Measurements from ENCODE around the gene PDE1A. TPM values are rescaled to one million over a fixed set of nuclear protein-coding genes. Genes with fewer than 3 reads are reported as not detected.
A peak's percentile ranks its signal among the peaks of the same experiment; 100 is the strongest.
"Not testable (repeated sequence)": the region's sequence is repeated elsewhere in the genome, so short reads cannot be mapped to it uniquely, and the experiment has no call there.

The PDE1A gene
- polyA plus RNA-seq, 4 donors = 16.0 to 34.5 (median 26.1) TPM

DNA sequence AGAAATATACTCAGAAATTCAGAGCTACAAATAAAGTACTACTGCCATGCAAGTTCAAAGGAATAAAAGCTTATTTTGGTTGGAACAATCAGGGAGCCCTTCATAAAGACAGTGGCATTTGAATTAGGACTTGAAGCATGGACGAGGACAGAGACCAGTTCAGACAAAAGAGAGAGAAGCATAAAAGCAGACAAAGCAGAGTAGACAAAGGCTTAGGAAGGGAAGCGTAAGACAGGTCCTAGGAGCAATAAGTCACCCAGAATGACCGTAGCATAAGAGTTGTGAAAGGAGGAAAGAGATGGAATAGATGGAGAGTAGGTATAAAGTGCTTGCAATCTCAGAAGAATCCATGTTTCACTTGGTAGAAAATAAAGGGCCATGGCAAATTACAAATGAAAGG, 14.0 kb downstream of the PDE1A start:
- DNase-seq (ENCODE audit: low read depth in 4 of 4, low spot score in 3 of 4) = no peak

DNA sequence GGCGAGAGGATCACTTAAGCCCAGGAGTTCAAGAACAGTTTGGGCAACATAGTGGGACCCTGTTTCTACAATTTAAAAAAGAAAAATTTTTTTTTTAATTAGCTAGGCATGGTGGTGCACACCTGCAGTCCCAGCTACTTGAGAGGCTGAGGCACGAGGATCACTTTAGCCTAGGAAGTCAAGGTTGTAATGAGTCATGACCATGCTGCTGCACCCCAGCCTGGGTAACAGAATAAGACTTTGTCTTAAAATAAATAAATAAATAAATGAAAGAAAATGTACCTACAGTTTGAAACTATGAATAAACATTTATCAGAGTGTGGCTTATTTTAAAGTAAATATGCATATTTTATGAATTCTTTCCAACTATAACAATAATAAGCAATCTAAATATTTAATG, 16.7 kb downstream of the PDE1A start:
- no peak for DNase-seq (ENCODE audit: low read depth in 4 of 4, low spot score in 3 of 4)

DNA sequence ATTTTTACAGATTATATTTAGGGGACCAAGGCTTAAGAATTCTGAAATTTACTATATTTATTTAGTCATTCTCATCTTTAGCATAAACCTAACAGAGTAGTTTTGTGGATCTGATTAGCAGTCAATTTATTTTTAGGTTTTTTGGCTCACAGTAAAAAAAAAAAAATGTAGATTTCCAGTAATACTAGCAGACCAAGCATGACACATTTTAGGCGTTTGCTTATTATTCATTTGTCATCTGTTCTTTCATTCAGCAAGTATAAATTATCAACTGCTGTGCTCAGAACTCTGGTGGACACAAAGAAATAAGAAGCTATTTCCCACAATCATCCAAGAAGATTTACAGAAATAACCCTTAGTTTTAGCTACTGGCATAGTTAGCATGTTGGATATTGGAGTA, 20.6 kb downstream of the PDE1A start:
- DNase-seq (ENCODE audit: low read depth in 4 of 4, low spot score in 3 of 4) = no peak

DNA sequence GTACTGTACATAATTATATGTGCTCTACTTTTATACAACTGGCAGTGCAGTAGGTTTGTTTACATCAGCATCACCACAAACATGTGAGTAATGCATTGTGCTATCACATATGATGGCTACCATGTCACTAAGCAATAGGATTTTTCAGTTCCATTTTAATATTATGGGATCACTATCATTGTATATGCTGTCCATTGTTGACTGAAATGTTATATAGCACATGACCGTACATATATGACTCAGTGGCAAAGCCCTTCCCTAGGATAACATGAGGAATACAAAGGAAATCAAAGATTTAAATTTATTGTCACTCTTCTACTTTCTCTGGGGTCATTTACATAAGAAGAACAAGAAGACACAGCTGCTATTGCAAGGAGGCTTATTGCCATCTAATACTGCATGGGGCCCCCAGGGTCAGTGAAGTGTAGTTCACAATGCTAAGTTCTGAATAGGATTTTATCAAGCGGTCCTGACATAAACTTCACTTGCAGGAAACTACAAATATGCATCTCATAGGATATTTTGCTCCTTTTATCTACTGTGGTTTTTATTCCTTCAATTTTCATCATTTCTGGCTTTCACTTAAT, 21.8 kb downstream of the PDE1A start:
- no peak for DNase-seq (ENCODE audit: low read depth in 4 of 4, low spot score in 3 of 4)

DNA sequence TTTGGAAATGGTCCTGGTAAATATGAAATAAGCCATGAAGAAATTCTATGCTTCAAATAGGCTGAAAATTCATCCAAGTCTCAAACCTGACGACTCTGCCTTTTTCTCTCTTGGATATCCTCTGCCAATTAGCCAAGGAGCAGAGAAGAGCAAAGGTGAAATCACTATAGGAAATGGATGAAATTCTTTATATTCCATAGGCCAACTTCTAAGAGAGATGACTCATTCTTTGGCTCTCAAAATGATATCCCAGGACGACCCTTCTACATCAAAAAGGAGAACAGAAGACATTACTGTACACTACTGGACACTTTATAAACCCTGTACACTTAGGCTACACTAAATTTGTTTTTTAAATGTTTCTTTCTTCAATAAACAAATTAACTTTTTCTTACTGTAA, 22.7 kb downstream of the PDE1A start:
- DNase-seq (ENCODE audit: low read depth in 4 of 4, low spot score in 3 of 4) = no peak

DNA sequence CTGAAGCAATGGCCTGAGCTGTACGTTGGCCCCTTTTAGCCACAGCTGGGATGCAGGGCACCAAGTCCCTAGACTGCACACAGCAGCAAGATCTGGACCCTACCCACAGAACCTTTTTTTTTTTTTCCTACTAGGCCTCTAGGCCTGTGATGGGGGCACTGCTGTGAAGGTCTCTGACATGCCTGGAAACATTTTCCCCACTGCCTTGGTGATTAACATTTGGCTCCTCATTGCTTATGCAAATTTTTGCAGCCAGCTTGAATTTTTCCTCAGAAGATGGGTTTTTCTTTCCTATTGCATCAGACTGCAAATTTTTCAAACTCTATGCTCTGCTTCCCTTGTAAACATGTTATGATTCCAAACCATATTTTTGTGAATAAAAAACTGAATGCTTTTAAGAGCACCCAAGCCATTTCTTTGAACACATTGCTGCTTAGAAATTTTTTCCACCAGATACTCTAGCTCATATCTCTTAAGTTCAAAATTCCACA, 33.5 kb downstream of the PDE1A start:
- DNase-seq (ENCODE audit: low read depth in 4 of 4, low spot score in 3 of 4) = no peak

DNA sequence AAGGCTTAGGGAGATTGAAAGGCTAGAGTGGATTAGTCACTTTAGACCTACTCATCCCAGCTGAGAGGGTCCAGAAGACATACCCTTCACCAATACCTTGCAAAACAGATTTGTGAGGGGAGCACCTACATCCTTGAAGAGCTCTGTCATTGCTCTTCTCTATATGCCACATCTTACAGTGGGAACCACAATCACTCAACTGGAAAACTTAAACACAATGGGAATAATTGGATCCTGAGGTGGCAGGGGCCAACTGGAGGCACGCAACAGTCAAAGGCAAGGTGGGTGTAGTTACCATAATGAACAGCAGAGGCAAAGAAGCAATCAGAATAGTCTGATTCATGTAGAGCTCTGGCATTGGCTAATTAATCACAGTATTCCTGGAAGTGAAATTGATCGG, 35.4 kb downstream of the PDE1A start:
- DNase-seq (ENCODE audit: low read depth in 4 of 4, low spot score in 3 of 4) = no peak

DNA sequence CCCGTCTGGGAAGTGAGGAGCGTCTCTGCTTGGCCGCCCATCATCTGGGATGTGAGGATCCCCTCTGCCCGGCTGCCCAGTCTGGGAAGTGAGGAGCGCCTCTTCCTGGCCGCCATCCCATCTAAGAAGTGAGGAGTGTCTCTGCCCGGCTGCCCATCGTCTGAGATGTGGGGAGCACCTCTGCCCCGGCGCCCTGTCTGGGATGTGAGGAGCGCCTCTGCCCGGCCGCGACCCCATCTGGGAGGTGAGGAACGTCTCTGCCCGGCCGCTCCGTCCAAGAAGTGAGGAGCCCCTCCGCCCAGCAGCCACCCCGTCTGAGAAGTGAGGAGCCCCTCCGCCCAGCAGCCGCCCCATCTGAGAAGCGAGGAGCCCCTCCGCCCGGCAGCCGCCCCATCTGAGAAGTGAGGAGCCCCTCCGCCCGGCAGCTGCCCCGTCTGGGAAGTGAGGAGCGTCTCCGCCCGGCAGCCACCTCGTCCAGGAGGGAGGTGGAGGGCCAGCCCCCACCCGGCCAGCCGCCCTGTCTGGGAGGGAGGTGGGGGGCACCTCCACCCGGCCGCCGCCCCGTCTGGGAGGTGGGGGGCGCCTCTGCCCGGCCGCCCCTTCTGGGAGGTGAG, 40.5 kb downstream of the PDE1A start:
- DNase-seq (ENCODE audit: low read depth in 4 of 4, low spot score in 3 of 4) = not testable (repeated sequence)

DNA sequence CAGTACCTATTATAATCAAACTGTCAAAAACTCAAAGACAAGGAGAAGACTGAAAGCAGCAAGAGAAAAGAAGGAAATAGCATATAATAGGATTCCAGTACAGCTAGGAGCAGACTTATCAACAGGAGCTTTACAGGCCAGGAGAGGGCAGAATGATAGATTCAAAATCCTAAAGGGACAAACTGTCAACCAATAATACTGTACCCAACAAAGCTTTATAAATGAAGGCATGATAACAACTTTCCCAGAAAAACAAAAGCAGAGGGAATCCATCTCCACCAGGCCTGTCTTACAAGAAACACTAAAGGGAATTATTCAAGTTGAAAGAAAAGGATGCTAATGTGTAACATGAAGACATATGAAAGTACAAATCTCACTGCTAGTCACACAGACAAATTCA, 42.0 kb downstream of the PDE1A start:
- no peak for DNase-seq (ENCODE audit: low read depth in 4 of 4, low spot score in 3 of 4)

DNA sequence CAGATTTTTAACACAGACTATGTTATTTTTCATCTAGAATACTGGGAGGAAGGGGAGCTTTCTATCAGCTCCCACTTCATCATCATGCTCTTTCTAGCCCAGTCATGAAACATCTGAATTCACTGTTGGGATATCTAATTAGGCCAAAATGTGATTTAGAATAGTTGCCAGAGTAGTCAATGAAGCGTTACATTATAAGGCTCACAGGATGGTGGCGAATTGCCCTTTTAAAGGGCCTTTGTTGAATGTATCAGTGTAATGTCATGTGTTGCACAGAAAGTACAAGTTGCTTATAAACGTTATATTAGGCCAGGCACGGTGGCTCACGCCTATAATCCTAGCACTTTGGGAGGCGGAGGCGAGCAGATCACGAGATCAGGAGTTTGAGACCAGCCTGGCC, 45.6 kb downstream of the PDE1A start:
- no peak for DNase-seq (ENCODE audit: low read depth in 4 of 4, low spot score in 3 of 4)

DNA sequence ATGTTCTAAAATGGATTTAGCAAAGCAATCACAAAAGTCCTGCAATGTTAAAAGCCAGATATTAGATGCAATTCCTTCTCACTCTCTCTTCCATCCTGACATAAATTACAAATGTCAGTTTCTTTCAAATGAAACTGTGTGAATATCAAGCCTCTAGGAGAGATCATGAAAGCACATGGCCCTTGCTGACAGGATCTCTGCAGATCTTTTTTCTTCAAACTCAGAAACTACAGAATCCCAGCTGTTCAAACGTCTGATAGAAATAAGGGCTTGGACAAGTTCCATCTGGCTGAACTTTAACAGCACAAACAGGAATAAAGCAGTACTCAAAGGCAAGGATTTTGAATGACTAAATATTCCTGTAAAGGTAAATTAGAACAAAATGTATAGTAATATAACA, 47.6 kb downstream of the PDE1A start:
- peak in 2 of 4 donors; percentile 61 for DNase-seq (ENCODE audit: low read depth in 4 of 4, low spot score in 3 of 4)

DNA sequence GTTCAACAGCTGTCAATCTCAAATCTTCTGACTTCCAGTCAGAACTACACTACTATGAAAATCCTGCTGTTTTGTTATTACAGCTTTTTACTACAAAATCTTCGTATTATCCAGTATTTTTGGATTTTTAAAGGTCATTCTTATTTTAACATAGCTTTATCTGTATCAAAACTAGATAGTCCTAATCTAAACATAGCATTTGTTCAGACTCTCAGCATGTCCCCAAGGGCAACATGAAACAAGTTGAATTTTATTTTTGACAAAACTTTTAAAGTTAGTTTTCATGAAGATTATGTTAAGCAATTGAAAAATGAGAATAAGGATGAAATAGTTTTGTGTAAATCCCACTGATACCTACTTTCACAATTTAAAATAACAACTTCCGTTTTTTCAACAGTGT, 48.1 kb downstream of the PDE1A start:
- no peak for DNase-seq (ENCODE audit: low read depth in 4 of 4, low spot score in 3 of 4)

DNA sequence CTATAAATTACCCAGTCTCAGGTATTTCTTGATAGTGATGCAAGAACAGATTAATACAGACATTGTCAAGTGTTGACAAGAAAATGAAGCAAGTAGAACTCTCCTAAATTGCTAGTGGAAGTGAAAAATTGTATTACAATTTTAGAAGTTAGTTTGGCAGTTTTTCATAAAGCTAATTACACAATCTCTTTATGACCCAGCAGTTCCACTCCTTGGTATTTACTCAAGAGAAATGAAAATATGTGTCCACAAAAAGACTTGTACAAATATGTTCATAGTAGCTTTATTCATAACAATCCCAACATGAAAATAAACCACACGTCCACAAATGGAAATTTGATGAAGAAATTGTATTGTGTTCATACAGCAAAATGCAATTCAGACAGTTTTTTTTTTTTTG, 49.4 kb downstream of the PDE1A start:
- no peak for DNase-seq (ENCODE audit: low read depth in 4 of 4, low spot score in 3 of 4)

DNA sequence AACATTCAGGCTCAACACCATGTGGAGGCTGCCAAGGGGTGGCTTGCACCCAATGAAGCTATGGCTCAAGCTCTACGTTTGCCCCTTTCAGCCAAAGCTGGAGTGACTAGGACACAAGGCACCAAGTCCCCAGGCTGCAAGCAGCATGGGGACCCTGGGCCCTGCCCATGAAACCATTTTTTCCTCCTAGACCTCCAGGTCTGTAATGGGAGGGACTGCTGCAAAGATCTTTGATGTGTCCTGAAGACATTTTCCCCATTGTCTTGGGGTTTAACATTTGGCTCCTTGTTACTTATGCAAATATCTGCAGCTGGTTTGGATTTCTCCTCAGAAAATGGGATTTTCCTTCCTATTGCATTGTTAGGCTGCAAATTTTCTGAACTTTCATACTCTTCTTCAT, 51.0 kb downstream of the PDE1A start:
- no peak for DNase-seq (ENCODE audit: low read depth in 4 of 4, low spot score in 3 of 4)

DNA sequence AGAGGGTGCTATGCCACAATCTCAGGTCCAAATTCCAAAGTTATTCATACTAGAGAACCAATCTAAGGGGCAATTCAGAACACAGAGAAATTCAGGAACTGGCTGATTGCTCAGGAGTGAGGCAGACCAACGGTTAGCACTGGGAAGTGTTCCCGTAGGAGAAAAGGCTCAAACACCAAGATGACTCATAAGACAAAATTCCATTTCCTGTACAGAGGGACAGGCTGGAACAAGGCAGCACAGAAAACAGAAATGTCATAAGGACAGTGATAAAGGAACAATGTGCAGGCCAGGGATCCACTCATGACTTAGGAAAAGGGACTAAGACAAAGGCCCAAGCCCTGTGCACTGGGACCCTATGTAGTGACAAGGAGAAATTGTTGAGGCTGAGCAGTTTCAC, 54.2 kb downstream of the PDE1A start:
- no peak for DNase-seq (ENCODE audit: low read depth in 4 of 4, low spot score in 3 of 4)

DNA sequence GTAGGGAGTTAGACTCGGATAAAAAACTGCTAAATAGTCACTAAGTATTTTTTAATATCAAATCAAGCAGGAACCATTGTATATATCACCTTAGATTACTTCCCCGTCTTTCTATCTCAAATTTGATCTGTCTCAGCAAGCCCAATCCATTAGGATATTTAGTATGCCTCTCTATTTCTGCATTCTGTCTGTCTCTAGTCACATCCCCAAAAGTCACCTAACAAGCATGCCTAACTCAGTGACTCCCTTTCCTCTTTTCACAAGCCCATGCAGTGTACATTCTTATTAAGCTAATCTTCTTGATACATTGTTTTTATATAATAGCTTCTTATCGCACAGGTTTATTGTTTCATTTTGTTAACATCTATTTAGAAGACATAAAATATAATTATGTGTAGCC, 57.8 kb downstream of the PDE1A start:
- no peak for DNase-seq (ENCODE audit: low read depth in 4 of 4, low spot score in 3 of 4)

DNA sequence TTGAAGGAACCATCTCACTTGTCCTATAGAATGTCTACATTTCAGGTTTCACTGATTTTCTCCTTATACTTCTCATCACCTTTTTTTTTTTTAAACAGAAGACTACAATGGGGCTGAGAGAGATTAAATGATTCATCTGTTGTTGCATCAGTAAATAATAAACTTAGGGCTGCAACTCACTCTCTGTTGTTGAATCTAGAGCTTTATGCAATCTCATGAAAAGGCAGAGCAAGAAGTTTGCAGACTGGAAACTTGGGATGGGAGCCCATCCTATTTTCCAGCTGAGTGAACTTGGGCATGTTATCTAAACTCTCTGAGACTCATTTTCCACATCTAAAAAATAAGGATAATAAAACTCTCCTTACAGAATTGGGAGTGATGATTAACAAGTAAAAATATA, 58.4 kb downstream of the PDE1A start:
- DNase-seq (ENCODE audit: low read depth in 4 of 4, low spot score in 3 of 4) = no peak

DNA sequence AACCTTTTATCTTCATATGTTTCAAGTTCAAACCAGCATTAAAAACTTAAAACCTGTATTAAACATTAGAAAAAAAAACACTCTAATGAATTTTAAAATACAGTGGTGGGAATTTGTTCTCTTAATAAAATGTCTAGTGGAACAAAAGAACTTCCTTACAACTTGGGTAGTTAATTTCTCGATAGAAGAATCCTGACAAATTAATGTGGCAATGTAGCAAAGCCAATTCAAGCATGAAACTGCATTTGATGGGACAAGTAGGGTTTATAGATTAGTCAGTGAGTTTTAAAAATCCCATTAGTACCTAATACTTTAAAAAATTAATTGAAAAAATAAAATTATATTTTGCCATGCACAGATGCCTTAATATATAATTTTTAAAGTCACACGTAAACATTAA, 59.4 kb downstream of the PDE1A start:
- DNase-seq (ENCODE audit: low read depth in 4 of 4, low spot score in 3 of 4) = no peak

DNA sequence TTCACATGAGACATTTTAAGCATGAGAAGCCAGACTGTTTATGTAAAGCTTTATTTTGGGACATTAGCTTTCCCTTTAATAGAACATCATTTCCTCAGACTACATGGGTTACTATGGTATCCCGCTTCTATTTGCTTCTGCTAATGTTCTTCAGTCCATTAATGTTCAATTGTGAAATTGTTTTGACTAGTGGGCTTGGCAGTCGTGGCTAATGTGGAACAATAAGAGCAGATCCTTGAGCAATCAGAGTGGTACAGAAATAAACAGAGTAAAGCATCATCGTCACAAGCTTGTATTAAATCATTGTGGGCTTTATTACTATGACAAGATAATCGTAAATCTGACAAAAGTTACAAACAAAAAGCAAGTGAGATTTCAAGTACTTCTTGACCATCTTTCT, 60.2 kb downstream of the PDE1A start:
- DNase-seq (ENCODE audit: low read depth in 4 of 4, low spot score in 3 of 4) = no peak

DNA sequence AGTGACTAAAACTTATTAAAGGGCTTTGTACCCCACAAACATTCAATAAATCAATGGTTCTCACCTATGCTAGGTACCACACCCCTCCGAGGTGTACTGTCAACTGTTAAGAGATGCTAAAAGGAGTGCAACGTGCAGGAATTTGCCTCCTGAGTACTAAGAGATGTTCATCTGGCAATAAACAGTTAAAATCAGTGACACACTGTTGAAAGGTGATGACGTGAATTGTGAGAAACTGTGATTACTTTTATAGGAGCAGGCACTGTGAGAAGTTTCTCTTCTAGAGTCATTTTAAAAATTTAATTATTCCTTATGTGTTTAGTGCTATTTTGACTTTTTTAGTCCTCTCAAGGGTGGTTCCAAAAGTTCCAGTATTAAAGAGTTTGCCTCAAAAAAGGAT, 61.0 kb downstream of the PDE1A start:
- no peak for DNase-seq (ENCODE audit: low read depth in 4 of 4, low spot score in 3 of 4)

DNA sequence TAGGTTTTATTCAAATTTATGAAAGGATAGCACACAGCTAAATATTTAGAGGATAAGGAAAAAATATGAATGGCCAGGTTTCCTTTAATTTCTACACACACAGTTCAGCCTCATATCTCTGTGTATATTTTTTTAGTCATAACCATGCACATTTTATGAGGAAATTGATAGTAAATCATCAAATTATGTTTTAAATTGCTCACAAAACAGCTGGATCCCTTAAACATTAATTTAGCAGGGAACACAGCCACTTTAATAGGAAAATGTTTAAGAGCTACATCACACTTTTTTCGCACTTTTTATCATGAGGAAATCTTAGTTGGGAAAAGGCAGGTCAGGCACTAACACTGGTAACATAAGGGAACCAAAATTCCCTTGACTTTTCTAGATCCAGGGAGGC, 65.4 kb downstream of the PDE1A start:
- DNase-seq (ENCODE audit: low read depth in 4 of 4, low spot score in 3 of 4) = no peak

DNA sequence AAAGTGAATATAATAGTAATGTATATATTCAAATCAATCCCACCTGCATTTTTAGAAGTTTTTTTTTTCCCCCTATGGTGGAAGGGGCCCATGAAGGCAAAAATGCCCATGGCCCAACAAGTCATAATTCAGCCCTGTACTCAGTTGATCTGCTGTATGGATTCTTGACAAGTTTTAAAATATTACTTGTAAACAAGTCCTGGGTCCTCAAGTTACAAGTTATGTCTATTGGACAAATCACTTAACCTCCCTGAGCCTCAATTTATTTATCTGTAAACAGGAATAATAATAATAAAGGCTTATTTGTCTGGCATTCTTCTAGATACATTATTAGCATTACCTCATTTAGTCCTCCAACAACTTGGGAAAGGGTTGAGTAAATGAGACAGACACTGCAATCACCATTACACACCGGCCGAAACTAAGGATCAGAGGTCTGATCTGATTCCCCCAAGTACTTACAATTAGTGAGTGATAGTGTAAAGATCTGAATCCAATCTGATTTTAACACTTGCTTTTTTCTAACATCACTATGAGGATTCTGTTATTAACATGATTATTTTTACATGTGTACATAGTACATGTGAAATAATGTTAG, 66.1 kb downstream of the PDE1A start:
- no peak for DNase-seq (ENCODE audit: low read depth in 4 of 4, low spot score in 3 of 4)

Data from left renal pelvis (tissue), 4 donors.